DMS114 treated with DMSO at 0.1 percent for 48 hours (cell line): ENCODE data around the gene ABCG8.
"Not testable (repeated sequence)": the region's sequence is repeated elsewhere in the genome, so short reads cannot be mapped to it uniquely, and the experiment has no call there.

Source experiments
- DNase-seq: peaks from one replicate; lab custom pipeline; 2025; ENCODE audit not compliant: unreplicated experiment; lab: John Stamatoyannopoulos, UW

ABCG8 gene

DNA sequence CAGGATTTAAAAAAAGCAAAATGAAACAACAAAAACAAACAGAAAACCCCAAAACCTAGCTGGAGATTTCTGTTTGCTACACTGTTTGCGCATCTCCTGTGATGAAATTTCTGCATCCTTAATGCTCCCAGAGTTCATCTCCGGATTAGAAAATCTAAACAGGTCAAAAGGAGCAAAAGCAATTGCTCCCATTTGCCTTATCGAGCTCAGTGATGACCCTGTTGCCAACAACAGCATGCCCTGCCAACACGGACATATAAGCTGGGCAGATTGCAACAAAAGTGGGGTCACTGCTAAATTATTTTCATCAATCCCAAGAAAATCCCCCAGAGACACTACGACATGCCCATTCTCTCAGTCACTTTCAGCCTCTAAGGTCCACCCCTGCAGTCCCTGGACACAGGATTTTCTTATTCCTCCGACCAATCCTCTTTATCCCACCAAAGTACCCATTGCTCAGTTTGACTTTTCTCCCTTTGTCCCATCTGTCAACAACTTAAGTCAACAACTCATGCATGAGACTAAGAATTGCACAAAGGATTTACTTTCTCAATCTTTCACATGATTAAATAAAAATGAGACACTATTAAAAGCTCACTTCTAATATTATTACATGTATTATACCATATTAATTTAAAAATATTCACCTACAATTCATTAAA lies 67.8 kb downstream of the ABCG8 start:
- DNase-seq = no peak

DNA sequence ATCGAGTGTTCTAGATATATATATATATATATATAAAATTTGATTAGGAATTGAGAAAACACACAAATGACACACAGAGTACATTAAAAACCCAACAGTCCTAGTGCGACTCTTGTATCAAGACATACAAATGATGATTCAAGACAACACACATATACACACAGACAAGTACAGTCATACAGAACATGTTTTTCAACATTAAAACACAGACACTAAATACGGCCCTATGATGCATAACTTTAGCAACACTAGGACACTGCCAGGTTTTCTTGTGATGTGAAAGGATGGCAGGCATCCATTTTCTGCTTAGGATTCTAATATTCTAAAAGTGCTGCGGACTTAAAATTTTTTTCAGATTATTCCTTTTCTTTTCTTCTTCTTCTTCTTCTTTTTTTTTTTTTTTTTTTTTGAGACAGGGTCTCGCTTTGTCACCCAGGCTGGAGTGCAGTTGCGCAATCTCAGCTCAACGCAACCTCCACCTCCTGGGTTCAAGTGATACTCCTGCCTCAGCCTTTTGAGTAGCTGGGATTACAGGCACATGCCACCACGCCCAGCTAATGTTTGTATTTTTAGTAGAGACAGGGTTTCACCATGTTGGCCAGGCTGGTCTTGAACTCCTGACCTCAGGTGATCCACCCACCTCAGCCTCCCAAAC lies 72.5 kb downstream of the ABCG8 start:
- DNase-seq = not testable (repeated sequence)

DNA sequence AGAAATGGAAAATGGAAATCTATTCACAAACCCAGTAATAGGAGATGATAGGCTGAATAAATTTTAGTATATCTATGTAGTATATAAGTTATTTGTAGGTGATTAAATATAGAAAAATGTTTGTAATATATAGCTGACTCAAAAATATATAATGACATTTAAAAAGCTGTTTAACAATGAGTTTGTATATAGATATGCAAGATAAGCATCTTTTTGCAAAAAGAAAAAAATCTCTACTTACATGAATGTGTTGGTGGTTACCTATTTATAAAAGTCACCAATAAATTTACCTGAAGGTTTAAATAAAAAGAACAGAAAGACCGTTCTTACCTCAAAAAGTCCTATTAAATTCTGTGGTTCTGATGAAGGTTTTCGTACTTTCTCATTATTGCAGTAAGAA lies 85.7 kb downstream of the ABCG8 start:
- DNase-seq = no peak

DNA sequence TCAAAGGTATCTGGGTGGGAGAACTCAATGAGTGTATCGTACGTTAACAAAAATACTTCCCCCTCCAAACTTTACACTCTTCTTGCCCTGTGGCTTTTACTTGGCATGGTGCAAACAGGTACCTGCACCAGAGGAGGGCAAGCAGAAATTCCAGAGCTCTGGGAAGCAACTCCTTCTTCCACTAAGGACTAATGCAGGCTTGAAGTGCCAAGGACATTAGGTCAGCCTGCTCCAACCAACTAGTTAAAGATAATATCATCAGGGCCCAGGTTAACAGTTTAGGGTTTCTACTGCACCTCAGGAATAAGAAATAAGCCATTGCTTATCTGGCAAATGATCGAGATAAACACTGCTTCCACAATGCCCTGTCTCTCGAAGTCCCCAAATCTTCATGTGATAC lies 86.7 kb downstream of the ABCG8 start:
- DNase-seq = no peak

DNA sequence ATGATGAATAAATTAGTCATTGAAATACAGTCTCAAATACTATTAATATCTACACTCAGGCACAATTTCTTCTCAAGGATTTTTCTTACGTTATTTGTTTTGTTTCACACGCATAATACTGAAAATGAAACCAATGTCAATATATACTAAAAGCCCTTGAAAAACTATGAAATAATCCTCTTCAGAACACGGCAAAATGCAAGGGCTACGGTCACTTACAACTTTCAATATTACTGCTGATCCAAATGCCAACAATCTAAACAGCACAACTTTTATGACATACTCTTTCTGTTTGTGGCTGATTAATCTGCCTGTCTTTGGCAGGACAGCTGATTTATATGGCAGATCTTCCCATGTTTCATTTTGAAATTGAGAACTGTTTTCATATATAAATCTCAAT lies 88.7 kb downstream of the ABCG8 start:
- no peak for DNase-seq

DNA sequence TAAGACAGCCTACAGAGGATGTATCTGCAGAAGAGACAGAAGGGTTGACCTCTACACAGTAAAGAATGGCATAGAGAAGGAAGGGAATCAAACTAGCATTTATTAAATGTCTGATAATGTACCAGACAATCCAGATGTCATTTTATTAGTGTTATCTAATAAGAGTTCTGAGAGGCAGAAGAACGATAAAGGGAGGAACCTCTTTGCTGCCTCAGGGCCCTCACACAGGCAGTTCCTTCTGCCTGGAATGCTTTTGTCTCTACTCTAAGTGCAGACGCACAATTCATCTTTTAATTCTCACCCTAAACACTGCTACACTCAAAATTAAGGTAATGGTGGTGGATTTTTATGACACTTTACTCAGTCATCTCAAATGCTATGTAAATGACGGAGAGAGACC lies 92.5 kb downstream of the ABCG8 start:
- no peak for DNase-seq
